Measurements from ENCODE around the gene WNT7A.

The WNT7A gene

DNA sequence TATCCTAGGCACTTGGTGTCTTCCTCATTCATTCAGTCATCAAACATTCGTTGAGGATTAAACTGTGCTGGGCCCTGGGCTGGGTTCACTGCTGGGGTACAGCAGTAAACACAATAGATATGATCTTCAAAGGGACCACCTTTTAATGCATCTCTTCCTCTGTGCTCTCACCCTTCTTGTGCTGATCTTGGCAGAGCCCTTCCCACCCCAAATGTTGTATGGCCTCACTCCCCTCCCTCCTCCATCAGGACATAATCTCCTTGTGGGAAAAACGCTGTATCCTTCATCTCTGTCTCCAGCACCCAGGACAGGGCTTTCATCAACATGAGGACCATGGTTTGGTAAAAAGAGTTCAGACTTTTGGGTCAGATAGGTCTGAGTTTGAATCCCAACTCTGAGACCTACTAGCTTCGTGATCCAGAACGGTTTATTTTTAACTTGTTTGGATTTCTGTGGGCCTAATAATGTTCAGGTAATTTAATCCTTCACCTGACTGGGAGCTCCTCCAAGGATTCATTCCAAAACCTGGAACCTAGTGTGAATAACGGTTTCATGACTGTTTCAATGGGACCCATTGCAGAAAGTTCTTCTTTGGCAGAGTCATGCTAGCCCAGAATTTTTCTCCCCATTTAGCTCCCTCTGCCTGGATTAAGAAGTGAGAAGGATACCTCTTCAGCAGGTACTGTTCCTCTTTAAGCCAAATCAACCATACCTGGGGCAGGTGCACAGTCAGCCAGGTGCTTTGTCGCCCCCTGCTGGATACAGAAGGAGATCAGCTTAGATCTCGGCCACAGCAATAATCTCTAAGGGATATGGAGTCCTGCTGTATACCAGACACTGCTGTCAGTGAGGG lies 5.2 kb upstream of the WNT7A start:
- peak; percentile 73 for DNase-seq

DNA sequence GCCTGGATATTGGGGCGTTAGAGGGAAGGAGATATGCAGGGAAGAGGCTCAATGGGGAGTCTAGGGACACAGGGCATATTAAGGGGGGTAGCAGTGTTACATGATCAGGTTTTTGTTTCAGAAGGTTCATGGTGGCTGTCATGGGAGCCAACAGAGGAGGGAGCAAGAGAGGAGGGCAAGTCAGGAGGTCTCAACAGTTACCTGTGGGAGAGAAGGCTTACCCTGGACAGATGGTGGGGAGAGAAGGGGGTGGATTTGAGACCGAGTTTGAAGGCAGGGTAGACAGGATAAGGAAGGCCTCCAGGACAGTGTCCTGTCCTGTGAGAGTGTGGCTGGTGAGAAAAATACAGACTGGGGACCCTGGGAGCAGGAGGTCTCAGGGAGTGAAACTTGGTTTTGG lies 3.8 kb upstream of the WNT7A start:
- no peak for DNase-seq

DNA sequence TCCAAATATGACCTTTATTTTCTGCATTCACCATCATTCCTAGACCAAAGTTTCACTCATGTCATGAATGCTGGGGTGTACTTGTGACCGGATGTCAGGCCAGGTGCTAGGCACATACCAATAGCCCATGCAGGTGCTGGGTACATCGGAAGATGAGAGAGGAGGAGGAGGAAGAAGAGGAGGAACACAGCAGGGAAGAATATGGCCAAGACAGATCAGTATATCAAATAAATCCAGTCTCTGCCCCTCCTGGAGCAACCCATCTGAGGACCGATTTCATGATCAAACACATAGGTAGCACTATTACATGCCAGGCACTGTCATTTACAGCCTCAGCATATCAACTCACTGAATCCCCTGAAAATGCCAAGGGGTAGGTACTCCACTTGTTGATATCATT lies 3.0 kb upstream of the WNT7A start:
- no peak for DNase-seq

DNA sequence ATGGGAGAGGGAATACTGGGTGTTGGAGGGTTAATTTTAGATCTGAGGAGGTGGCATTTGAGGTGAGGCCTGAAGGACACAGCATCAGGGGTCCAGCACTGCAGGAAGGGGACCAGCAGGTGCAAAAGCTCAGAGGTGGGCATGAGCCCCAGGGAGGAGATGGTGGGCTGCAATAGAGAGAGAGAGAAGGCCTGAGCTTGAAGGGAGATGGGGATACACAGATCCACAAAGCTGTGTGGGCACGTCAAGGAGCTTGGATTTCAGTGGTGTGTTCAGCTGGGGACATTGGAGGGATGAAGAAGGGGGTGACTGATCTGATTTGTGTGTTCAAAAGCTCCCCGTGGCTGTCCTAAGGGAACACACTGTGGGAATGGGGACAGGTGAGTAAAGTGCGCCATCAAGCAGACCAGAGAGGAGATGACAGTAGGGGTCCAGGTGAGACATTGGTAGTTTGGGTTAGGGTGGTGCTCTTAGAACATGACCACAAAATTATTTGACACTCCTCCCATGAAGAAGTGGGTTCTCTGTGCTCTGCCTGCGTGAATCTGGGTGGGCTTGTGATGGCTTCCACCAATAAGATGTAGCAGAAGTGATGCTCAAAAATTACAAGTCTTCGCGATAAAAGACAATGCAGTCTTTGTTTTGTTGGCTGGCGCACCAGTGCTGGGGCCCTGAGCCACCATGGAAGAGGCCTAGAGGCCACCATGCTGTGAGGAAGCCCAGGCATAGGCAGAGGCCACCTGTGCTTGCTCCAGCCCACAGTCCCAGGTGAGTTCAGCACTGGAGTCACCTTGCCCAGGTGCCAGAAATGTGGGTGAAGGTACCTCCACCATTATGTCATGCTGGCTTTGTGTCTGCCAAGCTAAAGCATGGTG lies 1.9 kb upstream of the WNT7A start:
- no peak for DNase-seq

DNA sequence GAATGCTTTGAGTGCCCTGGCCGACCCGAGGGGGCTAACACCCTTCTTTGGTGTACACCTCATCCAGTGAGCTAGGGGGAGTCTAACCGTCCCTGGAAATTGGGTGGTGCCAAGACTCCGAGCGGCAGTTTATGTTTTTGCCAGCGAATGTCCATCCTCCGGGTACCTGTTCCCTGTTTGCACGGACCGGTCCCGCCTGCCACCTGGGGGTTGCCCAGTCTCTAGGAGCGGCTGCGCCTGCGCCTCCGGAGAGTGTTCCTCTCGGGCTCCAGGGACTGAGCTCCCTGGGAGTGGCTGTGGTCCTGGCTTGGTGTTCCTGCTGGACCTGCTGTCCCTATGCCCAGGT lies 913 bp upstream of the WNT7A start:
- no peak for DNase-seq

DNA sequence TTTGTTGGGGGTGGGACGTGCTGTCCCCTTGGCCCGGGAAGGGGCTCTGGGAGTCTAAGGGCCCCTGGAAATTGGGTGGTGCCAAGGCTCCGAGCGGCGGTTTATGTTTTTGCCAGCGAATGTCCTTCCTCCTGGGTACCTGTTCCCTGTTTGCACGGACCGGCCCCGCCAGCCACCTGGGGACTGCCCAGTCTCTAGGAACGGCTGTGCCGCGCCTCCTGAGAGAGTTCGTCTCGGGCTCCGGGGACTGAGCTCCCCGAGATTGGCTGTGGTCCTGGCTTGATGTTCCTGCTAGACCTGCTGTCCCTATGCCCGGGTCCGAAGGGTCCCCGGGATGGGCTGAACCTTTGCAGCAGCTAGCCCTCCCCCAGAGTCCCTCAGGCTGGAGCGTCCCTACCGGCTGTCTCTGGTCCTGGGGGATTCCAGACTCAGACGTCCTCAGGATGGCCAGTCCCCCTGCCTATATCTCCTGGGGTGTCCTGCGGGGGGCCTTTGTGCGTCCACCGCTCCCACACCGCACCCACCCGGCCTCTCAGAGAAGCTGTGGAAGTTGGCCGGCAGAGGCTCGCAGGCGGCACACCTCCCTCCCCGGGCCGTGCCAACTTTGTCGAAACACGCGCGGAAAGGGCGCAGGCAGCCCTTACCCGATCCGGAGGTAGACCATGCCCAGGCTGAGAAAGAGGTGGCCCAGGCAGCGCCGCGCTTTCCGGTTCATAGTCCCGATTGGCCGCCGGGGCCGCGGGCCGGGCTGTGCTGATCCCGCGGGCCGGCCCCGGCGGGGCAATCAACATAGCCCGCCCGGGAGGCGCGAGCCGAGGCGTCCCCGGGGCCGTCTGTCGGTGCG lies 547 bp downstream of the WNT7A start:
- DNase-seq, result peak; percentile 47

DNA sequence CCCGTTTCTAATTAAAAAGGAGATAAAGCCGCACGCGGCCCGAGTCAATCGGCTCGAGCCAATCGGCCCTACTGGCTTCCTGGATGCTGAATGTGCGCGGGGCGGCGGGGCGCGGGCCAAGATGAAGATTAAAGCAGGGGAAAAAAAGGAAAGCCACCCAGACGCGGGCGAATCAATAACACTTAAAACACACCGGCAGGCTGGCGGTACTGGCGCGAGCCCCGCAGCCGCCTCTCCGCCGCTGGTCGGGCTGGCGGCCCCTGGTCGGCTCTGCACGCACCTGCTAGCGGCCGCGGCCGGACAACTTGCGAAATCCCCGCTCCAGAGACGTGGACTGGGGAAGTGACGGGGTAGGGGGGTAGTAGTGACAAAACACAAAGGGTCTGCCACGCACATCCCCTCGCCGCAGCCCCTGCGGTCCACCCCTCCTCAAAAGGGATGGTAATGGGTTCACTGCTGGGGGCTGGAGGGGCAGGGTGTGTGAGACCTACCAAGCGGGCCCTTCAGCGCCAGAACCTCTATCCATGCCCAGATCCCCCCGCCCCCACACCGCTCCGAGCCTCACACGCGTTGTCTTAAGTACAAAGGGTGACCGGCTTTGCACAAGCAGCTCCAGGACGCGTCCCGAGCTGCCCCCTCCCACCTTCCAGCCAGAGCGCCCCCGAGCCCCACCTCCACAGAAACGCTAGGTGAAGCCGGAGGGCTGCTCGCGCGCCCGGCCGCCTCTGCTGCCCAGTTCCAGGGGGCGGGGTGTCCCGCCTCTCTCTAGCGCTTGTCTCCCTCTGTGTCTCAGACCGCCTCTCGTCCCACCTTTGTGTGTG lies 1.4 kb downstream of the WNT7A start:
- peak; percentile 14 for DNase-seq

DNA sequence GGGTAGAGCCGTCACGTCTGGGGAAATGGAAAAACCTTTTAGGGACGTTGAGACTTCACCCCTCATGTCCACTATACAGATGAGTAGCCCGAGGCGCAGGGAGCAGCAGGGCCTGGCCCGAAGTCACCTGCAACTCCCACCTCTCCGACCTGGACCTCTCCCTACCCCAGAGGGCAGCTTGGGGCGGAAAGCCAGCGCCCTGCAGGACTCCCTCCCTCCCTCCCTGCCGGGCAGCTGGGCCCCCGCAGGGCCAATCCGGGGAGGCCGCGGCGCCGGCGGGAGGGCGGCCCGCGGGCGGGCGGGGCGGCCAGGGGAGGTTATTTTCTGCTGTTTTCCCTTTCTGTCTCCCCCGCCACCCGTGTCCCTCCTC lies 2.0 kb downstream of the WNT7A start:
- no peak for DNase-seq

DNA sequence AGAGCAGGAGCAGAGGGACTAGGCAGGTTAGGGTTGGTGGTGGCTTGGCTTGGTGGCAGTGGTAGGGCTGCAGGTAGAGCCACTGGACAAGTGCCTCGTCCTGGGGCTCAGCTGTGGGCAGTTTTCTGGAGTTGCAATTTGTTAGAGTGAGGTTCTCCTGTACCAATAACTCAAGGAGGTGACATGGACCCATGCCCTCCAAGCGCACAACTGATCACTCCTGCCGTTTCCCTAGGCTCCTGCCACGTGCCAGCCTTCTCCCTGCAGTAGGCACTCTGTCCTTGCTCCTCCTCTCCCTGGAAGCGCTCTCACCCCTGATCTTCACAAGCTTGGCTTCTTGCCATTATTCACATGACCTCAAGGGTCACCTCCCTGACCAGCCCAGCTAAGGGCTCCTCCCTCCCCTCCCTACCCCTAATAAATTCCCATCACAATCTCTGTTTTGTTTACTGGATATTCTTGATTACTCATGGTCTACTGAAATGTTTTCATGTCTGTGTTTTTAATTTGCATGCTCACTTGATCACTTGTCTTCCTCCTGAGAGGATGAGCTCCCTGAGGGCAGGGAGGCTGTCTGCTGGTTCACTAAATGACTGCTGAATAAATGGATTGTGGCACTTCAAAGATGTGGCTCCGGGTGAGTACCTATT lies 3.3 kb downstream of the WNT7A start:
- DNase-seq, result no peak

DNA sequence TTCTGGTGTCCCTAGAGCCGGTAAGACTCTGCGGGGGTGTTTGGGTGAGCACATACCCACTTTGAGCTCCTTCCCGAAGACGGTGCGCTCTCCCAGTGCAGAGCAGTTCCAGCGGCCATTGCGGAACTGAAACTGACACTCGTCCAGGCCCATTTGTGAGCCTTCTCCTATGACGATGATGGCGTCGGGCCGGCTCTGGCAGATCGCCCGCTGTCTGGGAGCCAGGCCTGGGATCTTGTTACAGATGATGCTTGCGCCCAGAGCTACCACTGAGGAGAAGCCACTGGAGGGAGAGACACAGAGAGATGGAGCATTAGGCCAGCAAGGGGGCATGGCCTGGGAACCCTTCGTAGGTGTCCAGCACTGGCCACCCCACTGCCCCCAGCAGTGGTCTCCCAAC lies 5.0 kb downstream of the WNT7A start:
- no peak for DNase-seq

DNA sequence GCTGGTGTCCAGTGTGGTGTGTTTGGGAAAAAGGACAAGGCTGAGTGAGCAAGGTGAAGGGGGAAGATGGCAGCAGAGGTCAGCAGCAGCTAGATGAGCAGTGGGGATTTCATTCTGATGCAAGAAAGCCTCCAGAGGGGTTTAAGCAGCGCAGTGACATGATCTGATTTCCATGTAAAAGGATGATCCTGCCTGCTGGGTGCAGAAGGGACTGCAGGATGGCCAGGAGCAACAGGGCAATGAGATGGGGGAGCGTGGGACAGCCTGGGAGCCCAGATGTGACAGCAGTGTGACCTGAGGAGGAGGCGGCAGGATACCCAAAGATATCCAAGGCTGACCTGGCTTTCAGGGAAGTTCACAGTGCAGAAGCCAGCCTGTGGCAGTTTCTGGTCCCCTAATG lies 6.1 kb downstream of the WNT7A start:
- DNase-seq, result no peak

DNA sequence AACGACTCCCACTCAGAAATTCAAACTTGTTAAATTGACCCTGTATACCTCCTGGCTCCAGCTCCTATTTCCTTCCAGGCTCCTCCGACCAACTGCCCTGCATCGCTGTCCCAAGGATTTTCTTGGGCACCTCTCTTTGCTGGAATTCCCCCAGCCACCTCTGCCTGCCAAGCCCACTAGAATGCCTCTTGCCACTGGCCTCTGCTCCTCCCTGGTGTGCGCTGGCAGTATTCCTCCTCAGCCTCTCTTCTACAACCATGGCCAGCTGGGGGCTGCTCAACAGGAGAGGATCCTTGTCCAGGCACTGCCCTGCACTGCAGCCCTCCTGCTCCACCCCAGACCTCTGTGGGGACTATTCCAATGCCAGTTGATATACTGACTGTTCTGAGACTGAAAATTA lies 7.4 kb downstream of the WNT7A start:
- DNase-seq, result no peak

DNA sequence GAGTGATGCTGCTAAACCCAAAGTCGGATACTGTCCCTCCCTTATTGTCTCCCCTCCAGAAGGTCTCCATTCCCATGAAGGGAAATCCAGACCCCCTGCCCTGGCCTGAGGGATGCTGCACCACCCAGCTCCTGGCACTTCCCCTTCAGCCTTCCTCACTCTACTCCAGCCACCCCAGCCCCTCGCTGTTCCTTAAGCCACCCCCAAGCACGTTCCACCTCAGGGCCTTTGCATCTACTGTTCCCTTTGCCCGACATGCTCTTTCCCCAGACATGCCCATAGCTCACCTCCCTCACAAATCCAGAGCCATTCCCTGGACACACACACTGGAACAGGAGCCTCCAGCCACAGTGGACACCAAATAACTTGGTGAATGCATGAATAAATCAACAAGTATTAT lies 8.1 kb downstream of the WNT7A start:
- DNase-seq, result no peak

DNA sequence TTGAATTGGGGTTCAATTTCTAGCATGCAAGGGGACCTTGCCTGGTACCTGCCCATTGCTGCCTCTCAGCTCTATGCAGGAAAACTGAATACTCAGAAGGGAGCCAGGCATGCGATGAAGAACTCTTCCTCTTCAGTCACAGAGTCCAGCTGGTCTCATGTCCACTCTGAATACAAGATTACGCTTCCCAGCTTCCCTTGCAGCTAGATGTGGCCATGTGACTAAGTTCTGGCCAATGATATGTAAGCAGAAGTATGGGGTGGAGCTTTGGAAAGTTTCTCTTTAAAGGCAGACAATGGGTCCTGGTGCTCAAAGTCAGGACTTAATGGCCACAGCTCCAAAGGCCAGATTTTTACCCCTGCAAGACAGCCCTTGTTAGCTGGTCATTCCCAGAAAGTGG lies 9.0 kb downstream of the WNT7A start:
- DNase-seq, result no peak

DNA sequence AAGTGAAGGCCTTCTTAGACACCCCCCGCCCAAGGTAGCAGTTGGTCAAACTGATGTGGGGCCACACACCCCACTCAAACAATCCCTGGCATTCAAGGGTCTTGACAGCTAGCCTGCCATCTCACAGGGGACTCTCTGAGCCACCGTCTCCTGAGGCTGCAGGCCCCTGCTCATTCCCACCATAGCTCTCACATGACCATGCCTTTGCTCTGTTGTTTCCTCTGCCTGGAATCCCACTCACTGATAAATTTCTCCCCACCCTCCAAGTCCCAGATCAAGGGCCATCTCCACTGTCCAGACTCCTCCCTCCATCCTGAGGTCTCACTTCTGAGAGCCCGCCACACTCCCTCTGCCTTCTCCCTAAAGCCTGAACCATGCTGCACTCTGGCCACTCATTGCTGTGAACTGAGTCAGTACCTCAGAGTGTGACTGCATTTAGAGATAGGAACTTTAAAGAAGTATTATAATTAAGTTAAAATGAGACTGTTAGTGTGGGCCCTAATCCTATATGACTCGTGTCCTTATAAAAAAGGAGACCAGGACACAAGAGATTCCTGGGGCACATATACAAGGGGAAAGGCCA lies 10.0 kb downstream of the WNT7A start:
- no peak for DNase-seq

DNA sequence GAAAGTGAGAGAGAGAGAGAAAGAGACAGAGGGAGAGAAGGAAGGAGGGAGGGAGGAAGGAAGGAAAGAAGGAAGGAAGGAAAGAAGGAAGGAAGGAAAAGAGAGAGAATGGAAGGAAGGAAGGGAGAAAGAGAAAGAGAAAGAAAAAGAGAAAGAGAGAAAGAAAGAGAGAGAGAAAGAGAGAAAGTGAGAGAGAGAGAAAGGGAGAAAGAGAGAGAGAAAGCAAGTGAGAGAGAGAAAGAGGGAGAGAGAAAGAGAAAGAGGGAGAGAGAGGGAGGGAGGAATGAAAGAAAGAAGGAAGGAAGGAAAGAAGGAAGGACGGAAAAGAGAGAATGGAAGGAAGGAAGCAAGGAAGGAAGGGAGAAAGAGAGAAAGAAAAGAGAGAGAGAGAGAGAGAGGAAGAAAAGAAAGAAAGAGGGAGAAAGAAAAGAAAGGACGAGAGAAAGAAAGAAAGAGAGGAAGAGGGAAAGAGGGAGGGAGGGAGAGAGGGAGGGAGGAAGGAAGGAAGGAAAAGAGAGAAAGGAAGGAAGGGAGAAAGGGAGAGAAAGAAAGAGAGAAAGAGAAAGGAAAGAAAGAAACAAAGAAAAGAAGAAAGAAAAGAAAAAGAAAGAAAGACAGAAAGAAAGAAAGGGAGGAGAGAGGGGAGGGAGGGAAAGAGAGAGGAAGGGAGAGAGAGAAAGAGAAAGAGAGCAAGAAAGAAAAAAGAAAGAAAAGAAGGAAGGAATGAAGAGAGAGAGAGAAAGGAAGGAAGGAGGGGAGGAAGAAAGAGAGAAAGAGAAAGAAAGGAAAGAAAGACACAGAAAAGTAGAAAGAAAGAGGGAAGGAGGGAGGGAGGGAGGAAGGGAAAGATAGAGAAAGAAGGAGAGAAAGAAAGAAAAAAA lies 10.8 kb downstream of the WNT7A start:
- no peak for DNase-seq

DNA sequence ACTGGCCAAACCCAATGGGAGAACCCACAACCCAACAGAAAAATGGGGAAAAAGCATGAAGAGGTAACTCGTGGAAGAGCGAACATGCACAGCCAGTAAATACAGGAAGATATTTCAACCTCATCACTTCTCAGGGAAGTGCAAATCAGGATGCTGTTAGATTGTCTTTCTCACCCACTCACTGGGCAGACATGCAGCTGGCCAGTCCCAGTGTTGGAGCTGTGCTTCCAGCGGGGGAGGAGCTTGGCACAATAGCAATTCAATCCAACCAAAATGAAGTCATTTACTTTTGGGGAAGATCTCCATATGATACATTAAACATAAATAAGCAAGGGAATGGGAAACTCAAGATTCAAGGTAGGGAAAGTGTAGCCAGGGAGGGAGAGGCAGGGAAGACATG lies 12.1 kb downstream of the WNT7A start:
- no peak for DNase-seq

DNA sequence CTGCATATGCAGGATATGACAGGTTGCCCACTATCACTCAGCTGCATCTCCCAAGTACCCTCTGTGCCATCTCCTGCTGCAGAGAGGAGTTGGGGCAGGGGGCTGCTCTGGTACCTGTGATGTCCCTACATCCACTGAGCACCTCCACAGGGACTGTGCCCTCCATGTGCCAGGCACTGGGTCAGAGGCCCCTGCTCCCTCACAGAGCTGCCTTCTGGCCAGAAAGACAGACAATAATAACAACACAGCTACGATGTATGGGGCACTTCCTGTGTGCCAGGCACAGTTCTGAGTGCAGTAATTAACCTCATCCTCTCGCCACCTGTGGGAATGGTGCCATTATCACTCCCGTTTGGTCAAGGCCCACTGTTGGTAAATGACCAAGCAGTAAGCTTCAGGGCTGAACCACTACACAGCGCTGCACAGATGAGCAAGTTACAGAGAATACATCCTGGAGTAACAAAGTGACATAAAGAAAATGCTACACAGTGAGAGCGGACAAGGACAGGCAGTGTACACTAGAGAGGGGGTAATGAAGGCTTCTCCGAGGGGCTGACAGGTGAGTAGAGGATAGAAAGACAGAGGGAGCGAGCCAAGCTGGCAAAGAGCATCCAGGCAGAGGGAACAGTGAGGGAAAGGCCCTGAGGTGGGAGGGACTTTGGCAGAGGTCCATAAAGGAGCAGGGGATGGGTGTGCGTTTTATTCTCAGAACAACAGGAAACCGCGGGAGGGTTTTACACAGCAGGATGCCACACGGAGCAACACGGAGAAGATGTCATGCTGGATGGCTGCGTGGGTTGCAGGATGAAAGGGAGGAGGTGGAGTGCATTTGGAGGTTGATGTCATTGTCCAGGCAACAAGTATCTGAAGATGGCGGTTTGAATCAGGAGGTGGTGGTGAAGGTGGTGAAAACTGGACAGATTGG lies 13.6 kb downstream of the WNT7A start:
- peak; percentile 57 for DNase-seq

DNA sequence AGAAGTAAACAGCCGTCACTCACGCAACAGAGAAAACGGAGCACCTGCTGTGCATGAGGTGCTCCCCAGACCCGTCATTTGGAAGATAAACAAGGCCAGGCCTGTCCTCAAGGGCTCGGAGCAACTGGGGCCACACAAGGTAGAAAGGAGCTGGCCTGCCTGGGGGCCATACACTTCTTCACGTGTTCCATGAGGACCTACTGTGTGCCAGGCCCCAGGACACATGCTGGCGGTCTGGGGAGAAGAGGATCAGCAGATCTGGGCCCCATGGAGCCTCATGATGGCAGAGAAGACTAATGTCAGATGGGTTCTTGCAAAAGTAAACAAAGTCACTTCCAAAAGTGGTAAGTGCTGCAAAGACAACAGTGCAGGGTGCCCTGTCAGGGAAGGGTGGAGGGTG lies 14.3 kb downstream of the WNT7A start:
- DNase-seq, result no peak
